C4-2B (cell line): ENCODE data around the gene SESN1.

Experiments used
- ZFX ChIP-seq: fragments of 450-650 bp; IDR thresholded peaks from 2 replicates; pipeline ENCODE4 v1.6.1; 2017
- TF ChIP-seq, protein P1 (sequence below): fragments of 450-650 bp; conservative IDR thresholded peaks from 2 replicates; pipeline ENCODE4 v1.5.1; 2017; ENCODE audit warnings: mild to moderate bottlenecking

DNA sequence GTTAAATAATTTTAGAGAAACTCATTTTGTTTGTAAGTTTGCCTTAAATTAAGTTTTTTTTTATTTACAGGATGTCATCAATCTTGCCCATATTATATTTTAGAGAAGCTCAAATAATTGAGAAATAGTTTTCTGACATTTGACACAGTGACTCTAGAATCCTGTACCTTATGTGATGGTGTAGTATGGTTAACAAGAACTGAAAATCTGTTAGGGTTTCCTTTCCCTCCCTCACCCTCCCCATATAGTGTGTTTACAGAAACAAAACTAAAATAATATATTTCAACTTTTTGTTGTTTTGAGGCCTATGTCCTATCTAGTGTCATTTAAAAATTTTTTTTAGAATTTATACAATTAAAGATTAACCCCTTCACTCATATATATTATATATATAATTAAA, 91.8 kb downstream of the SESN1 start:
- TF ChIP-seq, protein P1, sequence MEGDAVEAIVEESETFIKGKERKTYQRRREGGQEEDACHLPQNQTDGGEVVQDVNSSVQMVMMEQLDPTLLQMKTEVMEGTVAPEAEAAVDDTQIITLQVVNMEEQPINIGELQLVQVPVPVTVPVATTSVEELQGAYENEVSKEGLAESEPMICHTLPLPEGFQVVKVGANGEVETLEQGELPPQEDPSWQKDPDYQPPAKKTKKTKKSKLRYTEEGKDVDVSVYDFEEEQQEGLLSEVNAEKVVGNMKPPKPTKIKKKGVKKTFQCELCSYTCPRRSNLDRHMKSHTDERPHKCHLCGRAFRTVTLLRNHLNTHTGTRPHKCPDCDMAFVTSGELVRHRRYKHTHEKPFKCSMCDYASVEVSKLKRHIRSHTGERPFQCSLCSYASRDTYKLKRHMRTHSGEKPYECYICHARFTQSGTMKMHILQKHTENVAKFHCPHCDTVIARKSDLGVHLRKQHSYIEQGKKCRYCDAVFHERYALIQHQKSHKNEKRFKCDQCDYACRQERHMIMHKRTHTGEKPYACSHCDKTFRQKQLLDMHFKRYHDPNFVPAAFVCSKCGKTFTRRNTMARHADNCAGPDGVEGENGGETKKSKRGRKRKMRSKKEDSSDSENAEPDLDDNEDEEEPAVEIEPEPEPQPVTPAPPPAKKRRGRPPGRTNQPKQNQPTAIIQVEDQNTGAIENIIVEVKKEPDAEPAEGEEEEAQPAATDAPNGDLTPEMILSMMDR: no peak
- TF ChIP-seq ZFX: no peak
